Measurements from ENCODE around the gene NR5A1. TPM values are rescaled to one million over a fixed set of nuclear protein-coding genes. Genes with fewer than 3 reads are reported as not detected.

Gene NR5A1
- total RNA-seq, 1 experiment from 2014 or later = 0.64 TPM

DNA sequence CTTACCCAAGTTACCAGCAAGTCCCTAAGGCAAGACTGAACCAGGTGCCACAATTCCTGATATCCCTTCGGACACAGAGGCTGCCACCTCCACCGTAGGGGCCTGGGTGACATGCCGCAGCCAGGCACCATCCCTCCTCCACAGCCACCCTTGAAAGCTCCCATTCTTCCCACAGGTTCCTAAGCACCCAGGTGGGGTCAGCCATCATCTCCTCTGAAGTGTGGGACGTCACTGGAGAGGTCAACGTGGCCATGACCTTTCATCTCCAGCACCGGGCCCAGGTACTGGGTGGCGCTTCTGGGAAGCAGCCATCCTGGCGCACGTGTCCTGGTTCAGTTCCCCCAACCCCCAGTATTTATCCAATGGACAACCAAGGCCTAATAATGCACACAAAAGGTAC lies 48.8 kb downstream of the NR5A1 start:
- H3K79me2 ChIP-seq (ENCODE audit: insufficient read depth, low read length) = no peaks in the 10 kb centered on the region
- ChIA-PET RAD21 (ENCODE audit: low non-redundant PET in 1 of 2, low total read pairs in 2 of 2, uncharacterized antibody in 2 of 2, unreplicated experiment in 2 of 2) (no interaction called here), POLR2A (no interaction called here), CTCF (no interaction called here)
- no peaks in the 10 kb centered on the region for H3K9me2 ChIP-seq (ENCODE audit: insufficient read depth)
- TF ChIP-seq, protein P1, sequence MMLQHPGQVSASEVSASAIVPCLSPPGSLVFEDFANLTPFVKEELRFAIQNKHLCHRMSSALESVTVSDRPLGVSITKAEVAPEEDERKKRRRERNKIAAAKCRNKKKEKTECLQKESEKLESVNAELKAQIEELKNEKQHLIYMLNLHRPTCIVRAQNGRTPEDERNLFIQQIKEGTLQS (IDR thresholded peaks at IDR 0.05) = no peak
- TF ChIP-seq, protein P2, sequence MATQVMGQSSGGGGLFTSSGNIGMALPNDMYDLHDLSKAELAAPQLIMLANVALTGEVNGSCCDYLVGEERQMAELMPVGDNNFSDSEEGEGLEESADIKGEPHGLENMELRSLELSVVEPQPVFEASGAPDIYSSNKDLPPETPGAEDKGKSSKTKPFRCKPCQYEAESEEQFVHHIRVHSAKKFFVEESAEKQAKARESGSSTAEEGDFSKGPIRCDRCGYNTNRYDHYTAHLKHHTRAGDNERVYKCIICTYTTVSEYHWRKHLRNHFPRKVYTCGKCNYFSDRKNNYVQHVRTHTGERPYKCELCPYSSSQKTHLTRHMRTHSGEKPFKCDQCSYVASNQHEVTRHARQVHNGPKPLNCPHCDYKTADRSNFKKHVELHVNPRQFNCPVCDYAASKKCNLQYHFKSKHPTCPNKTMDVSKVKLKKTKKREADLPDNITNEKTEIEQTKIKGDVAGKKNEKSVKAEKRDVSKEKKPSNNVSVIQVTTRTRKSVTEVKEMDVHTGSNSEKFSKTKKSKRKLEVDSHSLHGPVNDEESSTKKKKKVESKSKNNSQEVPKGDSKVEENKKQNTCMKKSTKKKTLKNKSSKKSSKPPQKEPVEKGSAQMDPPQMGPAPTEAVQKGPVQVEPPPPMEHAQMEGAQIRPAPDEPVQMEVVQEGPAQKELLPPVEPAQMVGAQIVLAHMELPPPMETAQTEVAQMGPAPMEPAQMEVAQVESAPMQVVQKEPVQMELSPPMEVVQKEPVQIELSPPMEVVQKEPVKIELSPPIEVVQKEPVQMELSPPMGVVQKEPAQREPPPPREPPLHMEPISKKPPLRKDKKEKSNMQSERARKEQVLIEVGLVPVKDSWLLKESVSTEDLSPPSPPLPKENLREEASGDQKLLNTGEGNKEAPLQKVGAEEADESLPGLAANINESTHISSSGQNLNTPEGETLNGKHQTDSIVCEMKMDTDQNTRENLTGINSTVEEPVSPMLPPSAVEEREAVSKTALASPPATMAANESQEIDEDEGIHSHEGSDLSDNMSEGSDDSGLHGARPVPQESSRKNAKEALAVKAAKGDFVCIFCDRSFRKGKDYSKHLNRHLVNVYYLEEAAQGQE (IDR thresholded peaks at IDR 0.05; ENCODE audit: low read depth) = no peak
- no peak for TF ChIP-seq ZFX (IDR thresholded peaks at IDR 0.05)
- no peaks in the 10 kb centered on the region for H3K27me3 ChIP-seq (ENCODE audit: insufficient read depth, low read length)
- ATAC-seq (no peak), DNase-seq (ENCODE audit: low read depth, low spot score) (no peak)
- no peak overlapping the region for H3K9ac ChIP-seq (ENCODE audit: low read length)
- no peaks in the 10 kb centered on the region for H3K9me3 ChIP-seq (ENCODE audit: control insufficient read depth in 1 of 2, insufficient read depth in 1 of 2, low read depth in 1 of 2, low read length in 2 of 2)
- H3K4me2 ChIP-seq (ENCODE audit: low read length) = no peak overlapping the region
- peaks cover 0 to 4% of the 10 kb centered on the region in 2 experiments; a peak in 1 of 4 replicates for H3K4me1 ChIP-seq (ENCODE audit: control insufficient read depth in 1 of 2, insufficient read depth in 2 of 2, low read length in 2 of 2)
- no peak overlapping the region for H3K27ac ChIP-seq (ENCODE audit: low read depth, low read length)
- no TSS peak for BruUV-seq (replicated peaks)
- H3K4me3 ChIP-seq (replicated peaks in 1 of 2; ENCODE audit: low read depth in 1 of 2, low read length in 2 of 2) = no peak overlapping the region
- no peaks in the 10 kb centered on the region for H4K20me1 ChIP-seq (ENCODE audit: insufficient read depth)
- no peak overlapping the region for H2AFZ ChIP-seq (ENCODE audit: low read depth, low read length, poor library complexity, severe bottlenecking)
- intact Hi-C loops (cut with micrococcal nuclease) = no loop called here
- H3K36me3 ChIP-seq (ENCODE audit: control insufficient read depth in 1 of 2, insufficient read depth in 2 of 2, low read length in 2 of 2) = no peaks in the 10 kb centered on the region

DNA sequence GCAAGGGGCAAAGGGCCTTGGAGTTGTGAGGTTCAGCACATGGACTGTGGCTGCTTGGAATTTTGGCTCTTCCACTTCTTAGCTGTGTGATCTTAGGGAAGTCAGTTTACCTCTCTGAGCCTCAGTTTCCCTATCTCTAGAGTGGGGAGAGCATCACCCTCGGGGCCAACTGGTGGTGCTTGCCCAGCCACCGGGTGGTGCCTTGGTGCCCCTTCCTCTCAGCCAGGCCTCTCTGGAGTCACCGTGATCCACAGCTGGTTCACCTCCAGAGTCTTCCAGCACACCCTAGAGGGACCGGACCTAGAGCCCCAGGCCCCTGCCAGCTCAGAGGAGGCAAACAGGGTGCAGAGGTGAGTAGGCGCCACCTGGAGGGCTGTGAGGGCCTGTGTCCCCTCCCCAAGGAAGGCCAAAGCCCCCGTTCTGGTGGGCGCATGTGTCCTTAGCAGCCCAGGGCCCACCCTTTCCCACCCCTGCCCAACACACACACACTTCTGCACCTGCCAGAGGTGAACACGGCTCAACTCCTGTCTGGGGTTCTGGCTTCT lies 49.2 kb downstream of the NR5A1 start:
- Histone ChIP-seq H3K9me3 (ENCODE audit: control insufficient read depth in 1 of 2, insufficient read depth in 1 of 2, low read depth in 1 of 2, low read length in 2 of 2) (no peaks in the 10 kb centered on the region), H4K20me1 (ENCODE audit: insufficient read depth) (no peaks in the 10 kb centered on the region), H3K27me3 (ENCODE audit: insufficient read depth, low read length) (no peaks in the 10 kb centered on the region), H3K4me1 (ENCODE audit: control insufficient read depth in 1 of 2, insufficient read depth in 2 of 2, low read length in 2 of 2) (peaks cover 2 to 9% of the 10 kb centered on the region in 2 experiments; a peak in 2 of 4 replicates), H3K9ac (ENCODE audit: low read length) (no peak overlapping the region), H3K36me3 (ENCODE audit: control insufficient read depth in 1 of 2, insufficient read depth in 2 of 2, low read length in 2 of 2) (no peaks in the 10 kb centered on the region), H3K27ac (ENCODE audit: low read depth, low read length) (no peak overlapping the region), H3K9me2 (ENCODE audit: insufficient read depth) (no peaks in the 10 kb centered on the region), H3K4me3 (replicated peaks in 1 of 2; ENCODE audit: low read depth in 1 of 2, low read length in 2 of 2) (no peak overlapping the region), H2AFZ (ENCODE audit: low read depth, low read length, poor library complexity, severe bottlenecking) (no peak overlapping the region), H3K4me2 (ENCODE audit: low read length) (no peak overlapping the region), H3K79me2 (ENCODE audit: insufficient read depth, low read length) (no peaks in the 10 kb centered on the region)
- DNase-seq (ENCODE audit: low read depth, low spot score) (no peak), ATAC-seq (no peak)
- TF ChIP-seq, protein P2 (IDR thresholded peaks at IDR 0.05; ENCODE audit: low read depth) = no peak
- TF ChIP-seq EZH2 (IDR thresholded peaks at IDR 0.05) (no peak), ZNF274 (IDR thresholded peaks at IDR 0.05; ENCODE audit: low read depth, low read length) (no peak), POLR2AphosphoS5 (IDR thresholded peaks at IDR 0.05; ENCODE audit: low read depth, low read length) (no peak), ELF1 (IDR thresholded peaks at IDR 0.05; ENCODE audit: borderline replicate concordance, low read depth) (no peak), TCF7L2 (IDR thresholded peaks at IDR 0.05; ENCODE audit: borderline replicate concordance, extremely low read depth, insufficient read depth, insufficient read length) (no peak)
- TF ChIP-seq, protein P1 (IDR thresholded peaks at IDR 0.05) = no peak
- ChIA-PET RAD21 (ENCODE audit: low non-redundant PET in 1 of 2, low total read pairs in 2 of 2, uncharacterized antibody in 2 of 2, unreplicated experiment in 2 of 2) (no interaction called here), CTCF (no interaction called here), POLR2A (no interaction called here)
- intact Hi-C loops (cut with micrococcal nuclease) = no loop called here
- no TSS peak for BruUV-seq (replicated peaks)

Measured in HCT116 (cell line).